SKM-1 (cell line): ENCODE results near the gene SUGP1.

ENCODE experiments used
- DNase-seq: peaks from one replicate; lab custom pipeline; 2025; ENCODE audit not compliant: unreplicated experiment; lab: John Stamatoyannopoulos, UW

The SUGP1 gene

DNA sequence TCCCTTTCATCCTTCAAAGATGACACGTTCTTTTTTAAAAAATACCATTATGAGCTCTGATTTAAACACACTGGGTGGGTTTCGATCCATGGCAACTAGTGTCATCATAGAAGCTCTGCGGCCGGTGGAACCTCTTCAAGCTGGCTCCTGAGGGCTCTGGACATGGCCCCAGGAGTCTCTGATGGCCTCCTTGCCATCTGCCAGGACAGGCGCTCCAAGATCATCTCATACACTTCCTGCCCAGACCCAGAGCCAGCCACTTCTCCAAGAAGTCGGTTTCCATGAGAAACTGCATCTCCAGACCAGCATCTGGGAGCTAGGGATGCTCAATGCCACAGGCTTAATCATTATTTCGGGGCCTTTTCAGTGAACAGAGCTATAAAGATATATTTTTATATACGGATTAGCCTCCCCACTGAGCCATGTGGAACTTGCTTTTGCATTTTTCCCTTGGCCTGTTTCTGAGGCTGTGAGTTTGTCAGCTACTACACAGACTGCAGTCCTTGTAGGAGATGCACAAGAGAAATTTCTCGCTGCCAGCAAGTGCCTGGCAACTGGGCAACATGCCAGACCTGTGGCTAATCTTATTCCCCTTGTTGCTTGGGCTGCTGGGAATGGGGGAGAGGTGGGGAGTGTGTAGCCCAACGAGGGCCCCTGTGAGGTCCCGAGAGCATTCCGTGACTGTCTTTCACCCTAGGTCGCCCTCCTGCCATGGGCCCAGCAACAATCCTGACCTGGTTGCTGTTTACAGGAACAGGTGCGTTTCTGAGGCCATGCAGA is 15.9 kb downstream of the SUGP1 start:
- no peak for DNase-seq

DNA sequence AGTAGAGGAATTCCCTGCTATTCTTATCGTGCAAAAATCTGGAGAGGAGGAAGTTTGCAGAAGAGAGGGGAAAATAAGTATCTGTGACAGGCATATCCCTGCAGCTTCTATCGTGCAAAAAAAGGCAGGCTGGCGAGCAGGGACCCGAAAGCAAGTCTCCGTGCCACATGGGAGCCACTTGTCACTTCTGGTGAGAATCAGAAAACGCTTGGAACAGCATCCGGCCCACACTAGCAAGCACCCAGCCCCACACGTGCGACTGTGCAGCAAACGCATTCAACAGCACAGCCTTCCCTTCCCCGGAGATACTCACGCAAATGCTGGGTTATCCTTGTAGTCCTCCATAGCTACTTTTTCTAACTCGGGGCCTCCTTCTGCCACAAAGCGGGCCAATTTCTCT is 16.9 kb downstream of the SUGP1 start:
- DNase-seq: no peak

DNA sequence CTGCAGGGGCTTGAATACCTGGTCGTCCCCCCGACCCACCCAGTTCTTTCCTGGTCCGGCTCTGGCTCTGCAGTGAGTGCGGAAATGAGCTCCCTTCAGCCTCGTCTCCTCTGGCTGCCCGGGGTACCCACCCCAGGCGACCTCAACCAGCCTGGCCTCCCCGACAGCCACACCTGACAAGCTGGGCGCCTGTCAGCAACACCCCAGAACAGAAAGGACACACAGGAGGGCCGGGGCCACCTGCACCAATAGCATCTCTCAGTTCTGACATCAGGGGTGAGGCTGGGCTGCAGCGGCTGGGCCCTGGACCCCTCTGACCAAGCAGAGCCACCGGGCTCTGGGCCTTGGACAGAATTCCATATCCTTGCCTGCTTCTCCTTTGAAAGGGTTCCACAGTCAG is 19.7 kb downstream of the SUGP1 start:
- DNase-seq: no peak

DNA sequence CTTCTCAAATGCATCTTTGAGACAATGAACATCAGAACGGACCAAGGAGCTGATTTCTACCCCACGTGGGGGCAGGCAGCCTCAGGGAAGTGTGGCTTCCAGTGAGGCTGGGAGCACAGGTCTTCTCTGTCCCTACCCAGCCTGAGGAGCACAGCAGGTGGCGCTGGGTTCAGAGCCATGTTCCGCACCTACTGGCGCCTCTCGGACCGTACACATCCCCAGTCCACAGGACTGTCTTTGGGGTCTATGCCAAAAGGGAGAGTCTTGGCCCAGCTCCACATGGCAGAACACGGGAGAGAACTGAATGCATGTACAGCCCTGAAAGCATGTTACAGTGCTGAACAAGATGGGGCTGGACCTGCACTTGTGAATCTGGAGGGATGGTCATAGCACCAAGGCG is 22.6 kb downstream of the SUGP1 start:
- no peak for DNase-seq

DNA sequence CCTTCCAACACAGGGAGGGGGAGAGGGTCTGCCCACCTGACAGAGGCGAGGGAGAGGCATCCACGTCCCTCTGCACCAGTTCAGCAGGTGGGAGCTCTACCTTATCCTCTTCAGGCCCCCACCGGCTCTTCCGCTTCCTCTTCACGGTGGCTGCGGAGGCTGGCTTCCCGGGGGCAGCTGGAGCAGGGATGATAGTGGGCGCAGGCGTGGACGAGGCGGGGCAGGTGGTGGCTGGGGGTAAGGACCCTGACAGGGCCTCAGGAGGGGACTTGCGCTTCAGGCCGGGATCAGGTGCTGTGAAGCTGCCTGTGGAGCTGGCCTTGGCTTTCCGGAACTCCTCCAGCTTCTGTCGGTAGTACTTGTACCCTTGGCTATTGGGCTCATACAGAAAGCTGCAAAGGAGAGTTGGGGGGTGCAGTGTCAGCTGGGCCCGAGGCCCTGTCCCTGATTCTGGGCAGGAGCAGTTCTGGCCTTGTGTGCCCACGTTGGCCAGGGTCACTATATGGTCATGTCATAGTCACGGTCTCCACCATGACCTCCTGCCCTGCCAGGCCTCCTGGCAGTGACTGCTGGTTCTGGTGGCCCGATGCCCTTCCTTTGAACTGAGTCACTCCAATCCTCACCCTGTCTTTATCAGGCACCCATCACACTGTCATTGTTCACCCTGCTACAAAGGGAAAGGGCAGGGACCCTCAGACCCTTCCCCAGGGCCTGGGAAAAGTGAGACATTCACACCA is 23.2 kb downstream of the SUGP1 start:
- DNase-seq: no peak

DNA sequence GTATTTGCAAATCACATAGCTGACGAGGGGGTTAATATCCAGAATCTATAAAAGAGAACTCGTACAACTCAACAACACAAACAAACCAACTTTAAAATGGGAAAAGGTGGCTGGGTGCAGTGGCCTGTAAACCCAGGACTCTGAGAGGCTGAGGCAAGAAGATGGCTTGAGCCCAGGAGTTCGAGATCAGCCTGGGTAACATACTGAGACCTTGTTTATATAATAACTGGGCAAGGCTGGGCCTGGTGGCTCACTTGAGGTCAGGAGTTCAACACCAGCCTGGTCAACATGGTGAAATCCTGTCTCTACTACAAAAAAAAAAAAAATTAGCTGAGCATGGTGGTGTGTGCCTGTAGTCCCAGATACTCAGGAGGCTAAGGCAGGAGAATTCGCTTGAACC is 25.4 kb downstream of the SUGP1 start:
- DNase-seq: no peak

DNA sequence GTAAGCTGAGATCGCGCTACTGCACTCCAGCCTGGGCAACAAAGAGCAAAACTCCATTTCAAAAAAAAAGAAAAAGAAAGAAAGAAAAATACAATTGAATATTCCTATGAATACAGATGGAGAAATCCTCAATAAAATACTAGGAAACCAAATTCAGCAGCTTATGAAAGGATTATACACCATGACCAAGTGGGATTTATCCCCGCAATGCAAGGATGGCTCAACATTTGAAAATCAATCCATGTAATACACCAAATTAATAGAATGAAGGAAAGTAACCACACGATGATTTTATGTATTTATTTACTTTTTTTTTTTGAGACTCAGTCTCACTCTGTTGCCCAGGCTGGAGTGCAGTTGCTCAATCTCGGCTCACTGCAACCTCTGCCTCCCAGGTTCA is 27.7 kb downstream of the SUGP1 start:
- DNase-seq: no peak

DNA sequence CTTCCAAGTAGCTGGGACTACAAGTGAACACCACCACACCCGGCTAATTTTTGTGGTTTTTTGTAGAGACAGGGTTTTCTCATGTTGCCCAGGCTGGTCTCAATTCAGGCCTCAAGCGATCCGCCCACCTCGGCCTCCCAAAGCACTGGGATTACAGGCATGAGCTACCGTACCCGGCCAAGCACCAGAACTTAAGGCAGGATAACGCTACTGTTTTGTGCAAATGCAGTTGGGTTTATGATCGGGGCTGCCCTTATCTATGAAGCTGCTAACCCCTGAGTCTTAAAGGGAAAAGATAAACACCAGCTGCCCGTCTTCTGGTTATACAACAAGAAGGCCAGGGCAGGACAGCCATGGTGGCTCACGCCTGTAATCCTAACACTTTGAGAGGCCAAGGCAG is 34.6 kb downstream of the SUGP1 start:
- no peak for DNase-seq

DNA sequence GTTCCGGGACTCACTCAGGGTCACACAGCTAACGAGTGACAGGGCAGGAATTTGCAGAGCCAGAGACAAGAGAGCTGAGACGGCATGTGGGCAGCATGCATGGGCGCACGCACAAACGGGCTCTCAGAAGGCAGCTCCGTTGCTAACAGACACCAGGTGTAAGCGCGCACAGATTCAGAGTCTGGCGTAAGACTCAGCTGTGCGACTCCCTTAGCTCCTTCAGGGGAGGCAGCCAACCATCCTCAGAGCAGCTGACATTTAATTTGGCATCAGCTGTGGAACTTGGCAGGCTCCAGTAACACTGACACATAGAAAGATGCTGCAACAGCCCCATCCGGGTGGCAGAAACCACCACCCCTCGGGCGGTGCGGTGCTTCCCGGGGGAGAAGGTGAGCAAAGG is 39.7 kb downstream of the SUGP1 start:
- no peak for DNase-seq

DNA sequence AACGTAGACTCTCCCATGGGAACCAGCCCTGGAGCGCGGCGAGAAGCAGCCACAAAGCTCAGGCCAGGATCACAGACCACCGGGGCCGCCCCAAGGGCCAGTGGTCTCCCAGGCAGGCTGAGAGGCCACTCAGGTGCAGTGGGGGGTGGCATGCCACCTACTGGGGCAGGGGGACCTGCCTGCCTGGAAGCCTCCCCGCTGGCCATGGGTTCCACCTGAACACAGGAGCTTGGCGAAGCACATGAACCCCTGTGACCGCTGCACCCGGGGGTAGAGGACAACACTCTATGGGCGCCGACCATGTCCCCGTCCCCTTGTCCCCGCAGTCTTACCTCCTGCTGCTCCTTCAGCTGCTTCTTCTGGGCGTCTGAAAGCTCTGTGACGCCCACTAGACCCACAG is 40.5 kb downstream of the SUGP1 start:
- DNase-seq: no peak

DNA sequence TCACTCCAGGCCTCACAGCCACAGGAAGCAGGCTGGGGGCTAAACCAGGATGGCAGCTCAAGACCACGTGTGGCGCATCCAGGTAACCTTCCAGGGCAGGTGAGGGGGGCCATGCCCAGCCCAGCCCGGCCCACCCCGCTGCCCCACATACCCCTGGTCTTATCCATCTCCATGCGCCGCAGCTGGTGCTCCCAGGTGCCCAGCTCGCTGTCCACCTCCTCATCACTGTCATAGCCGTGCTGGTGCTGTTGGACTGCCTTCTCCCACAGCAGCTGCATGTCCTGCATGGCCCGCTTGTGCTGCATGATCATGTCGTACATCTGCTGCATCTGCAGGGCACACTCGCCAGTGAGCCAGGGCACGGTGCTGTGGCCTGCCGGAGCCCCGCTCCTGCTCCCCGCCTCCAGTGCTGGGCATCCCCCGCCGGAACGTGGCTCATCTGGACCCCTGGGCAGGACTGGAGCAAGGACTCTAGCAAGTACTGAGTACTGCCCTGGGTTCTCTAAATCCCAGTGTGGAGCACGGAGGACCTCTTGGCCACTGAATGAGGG is 41.2 kb downstream of the SUGP1 start:
- DNase-seq: no peak

DNA sequence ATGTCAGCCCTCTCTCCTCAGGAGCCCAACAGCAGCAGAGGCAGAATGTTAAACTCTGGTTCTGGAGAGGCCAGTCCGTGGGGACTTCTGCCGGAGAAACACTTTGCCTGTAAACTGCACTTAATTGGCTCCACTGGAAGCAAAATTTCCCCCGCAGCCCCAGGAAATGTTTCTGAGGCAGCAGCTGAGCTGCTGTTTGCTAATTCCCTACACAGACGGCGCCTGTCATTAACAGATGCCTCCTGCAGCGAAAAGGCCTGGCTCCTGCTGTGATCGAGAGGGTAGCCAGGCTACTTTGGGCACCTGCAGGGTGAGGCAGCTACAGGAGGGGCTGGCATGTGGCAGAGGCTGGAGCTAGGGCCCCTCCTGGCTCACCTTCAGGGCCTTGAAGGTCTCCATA is 42.0 kb downstream of the SUGP1 start:
- DNase-seq: no peak

DNA sequence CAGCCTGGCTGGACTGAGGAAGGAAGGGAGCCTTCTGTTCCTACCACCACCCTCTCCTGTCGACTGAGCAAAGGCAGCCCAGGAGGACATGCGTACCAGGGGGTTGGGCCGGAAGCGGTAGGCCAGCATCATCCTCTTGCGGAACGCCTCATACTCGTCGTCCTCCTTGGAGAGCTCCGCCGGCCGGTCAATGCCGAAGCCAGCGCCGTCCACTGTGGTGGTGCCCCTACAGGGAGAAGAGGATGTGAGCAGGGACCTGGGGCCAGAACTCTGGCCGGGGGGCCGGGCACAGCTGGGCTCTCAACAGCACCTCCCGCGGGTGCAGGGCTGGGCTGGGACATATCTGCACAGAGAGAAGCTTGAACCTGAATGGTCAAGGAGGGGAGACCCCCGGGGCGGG is 43.5 kb downstream of the SUGP1 start:
- no peak for DNase-seq

DNA sequence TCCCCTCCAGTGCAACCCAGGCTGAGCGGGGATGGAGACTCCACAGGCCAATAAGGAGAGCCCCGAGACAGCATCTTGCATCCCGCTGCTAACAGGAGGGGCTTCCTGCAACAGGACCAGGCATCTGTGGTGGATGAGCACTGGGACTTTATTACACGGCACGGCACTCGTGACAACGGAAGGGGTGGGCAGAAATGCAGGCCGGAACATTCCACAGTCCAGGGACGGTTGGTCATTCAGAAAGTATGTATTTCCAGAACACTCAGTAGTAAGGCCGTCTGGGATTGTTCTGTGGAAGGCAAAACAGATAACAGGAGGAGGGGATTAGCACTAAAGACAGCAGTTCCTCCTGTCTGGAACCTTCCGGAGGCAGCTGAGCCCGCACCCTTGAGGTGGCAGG is 43.9 kb downstream of the SUGP1 start:
- no peak for DNase-seq

DNA sequence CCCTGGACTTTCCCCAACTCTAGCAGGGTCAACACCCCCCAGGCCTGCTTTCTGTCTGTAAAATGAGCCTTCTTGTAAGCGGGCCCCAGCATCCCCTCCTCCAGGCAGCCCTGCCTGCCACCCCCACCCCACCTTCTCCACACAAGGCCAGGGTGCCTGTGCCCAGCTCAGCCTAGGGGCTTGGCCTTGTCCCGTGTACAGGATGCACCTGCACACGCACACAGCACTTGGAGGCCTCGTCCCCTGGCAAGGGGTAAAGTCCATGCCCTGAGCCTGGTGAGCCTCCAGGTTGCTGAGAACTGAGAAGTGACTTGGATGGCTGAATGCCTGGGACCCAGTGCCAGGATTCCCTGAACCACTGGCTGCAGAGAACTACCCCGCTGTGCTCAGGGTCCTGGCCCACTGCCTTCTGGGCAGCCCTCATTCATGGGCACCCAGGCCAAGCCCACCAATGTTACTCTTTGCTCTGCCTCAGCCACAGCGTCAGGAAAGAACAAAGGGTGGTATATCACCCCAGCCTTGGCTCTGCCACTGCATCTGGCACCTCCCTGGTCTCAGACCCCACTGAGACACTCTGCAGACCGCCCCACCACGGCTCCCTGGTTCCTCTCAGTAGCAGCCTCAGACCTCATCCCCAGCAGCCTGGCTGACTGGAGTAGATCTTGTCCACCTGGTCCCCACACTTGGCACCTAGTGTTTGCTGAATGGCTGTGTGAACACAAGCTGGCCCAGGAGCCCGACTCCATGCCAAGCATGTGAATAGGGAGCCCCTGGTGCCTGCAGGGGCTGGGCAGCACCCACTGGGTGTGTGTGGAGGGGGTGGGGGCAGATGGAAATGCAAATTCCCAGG is 45.4 kb downstream of the SUGP1 start:
- DNase-seq: no peak

DNA sequence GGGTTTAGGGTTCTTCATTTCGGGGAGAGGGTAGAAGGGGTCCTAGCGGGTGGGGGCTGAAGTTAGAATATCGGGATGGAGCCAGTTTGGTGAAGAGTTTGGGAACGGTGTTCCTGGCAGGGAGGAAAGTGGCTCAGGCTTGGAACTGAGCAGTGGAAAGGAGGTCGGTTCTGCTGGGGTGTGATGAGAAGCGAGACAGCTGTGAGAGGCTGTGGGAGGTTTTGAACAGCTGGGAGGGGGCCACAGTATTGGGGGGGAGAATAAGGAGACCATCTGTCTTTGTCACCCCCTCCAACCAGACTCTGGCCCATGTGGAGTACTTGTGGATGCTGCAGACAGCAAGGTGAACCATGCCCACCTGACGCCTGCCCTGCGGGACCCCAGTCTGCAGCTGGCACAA is 46.2 kb downstream of the SUGP1 start:
- no peak for DNase-seq

DNA sequence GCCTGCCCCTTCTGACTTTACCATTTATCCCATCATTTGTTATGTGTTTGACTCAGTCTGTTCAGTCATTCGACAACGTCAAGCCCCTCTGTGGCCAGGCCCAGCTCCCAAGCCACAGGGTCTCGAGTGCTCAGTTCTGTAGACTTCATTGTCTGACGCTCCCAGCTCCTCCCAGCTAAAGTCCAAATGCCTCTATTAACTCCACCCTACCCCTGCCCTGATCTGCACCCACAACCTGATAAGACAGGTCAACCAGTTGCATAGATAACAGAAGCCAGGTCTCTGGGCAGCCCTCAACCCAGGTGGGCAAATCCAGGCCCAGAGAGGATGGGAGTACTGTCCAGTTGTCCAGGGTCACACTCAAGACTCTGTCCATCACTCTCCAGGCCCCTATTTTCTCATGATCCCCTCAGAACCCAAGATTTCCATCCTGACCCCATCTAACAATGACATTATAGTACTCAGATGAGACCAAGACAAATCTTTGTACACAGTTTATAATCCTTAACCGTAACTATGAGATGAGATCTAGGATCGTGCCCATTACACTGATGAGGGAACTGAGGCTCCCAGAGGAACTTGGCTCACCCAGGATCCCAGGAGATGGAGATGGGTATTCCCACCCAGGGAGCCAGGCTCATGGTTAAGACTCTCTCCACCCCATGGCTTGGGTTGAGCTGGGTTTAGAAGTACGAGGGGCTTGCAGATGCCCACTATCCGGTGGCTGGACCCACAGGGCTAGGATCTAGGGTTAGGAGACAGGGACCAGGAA is 48.3 kb downstream of the SUGP1 start:
- no peak for DNase-seq

DNA sequence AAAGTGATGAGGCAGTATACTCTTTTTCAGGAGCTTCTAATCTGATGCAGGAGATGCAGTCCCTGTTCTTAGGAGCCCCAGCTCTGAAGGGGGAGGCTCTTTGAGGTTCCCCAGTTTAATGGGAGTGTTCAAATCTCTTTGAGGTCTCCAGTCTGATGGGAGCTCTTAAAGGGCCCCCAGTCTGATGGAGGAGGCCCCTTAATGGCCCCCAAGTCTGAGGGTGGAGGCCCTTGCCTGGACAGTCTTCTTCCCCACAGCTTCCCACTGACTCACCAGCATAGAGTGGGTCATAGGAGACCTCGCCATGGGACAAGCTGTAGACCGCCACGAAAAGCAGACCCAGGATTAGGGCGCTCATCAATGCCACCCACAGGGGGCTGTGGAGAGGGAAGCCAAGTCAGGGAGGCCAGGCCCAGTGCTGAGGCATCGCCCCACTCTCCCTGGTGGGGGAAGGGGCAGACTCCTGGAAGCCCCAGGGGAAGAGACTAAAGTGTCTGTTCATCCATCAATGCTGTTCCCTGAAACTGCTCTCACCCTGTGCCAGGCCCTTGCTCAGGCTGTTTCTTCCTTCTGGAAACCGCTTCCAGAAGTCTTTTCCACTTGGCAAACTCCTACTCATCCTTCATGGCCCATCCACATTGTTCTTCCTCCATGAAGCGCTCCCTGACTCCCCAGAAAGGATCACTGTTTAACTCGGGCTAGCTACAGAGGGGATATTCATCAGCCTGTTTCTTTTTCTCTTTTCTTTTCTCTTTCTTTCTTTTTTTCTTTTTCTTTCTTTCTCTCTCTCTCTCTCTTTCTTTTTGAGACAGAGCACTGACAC is 49.3 kb downstream of the SUGP1 start:
- no peak for DNase-seq

DNA sequence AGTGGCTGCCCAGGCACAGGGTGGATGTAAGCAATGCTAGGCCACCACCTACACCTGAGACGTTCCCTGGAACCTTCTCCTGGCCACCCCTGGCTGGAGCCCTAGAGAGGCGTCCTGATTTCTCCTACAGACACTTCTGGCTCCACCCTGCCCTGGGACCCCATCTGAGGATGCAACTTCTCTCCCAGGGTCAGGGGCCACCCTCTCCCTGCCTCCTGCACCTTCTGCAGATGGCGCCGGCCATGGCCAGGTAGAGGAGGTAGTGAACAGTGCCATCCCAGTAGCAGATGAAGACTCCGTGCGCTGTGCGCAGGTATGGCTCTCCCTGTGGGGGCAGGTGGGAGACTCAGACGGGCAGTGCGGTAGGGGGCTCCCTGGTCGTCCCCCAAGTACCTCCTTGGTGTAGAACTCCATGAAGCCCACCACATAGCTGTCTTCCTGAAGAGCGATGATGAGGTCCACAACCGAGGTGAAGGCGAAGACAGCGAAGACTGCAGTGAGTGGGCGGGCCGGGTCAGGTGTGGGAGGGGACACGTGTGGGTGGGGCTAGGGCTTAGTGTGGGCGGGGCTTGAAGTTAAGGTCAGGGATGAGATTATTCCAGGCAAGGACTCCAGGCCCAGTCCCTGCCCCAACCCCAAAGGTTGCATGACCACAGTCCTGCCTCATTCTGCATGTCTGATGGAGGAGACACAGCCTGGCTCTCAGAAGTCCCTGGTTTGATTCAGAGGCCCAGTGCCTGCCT is 50.2 kb downstream of the SUGP1 start:
- DNase-seq: no peak
